ENCODE data around the gene LRRC4. TPM values are rescaled to one million over a fixed set of nuclear protein-coding genes. Genes with fewer than 3 reads are reported as not detected.

Gene LRRC4
- total RNA-seq, 1 experiment from 2014 or later = 10.4 TPM

GRCh38 chr7:128071801-128072200 lies 40.6 kb upstream of the LRRC4 start:
- no peak for TF ChIP-seq CTCF (conservative IDR thresholded peaks at IDR 0.05)
- no peaks in the 10 kb centered on the region for H3K79me2 ChIP-seq (ENCODE audit: insufficient read depth, low read length)

More at GRCh38 chr7:128071801-128072200, 40.6 kb upstream of the LRRC4 start:
- Histone ChIP-seq H2AK5ac (ENCODE audit: insufficient read length, low read length) (no peak overlapping the region), H3K56ac (ENCODE audit: insufficient read length, low read depth, low read length) (no peak overlapping the region), H2BK20ac (ENCODE audit: low read depth, low read length, poor library complexity, severe bottlenecking) (no peak overlapping the region), H3K23me2 (ENCODE audit: insufficient read length, low read depth, low read length, poor library complexity, severe bottlenecking) (no peaks in the 10 kb centered on the region), H2BK120ac (ENCODE audit: low read depth, low read length, poor library complexity, severe bottlenecking) (no peak overlapping the region), H3K14ac (ENCODE audit: insufficient read depth, low read length) (no peak overlapping the region; the same call in 1 of the 2 replicates), H3K4me1 (ENCODE audit: insufficient read depth, low read length) (no peaks in the 10 kb centered on the region; the same call in 1 of the 2 replicates), H2BK12ac (ENCODE audit: insufficient read length, low read depth, low read length) (no peak overlapping the region), H4K20me1 (ENCODE audit: control insufficient read depth, insufficient read depth, insufficient read length) (no peaks in the 10 kb centered on the region), H3K27ac (ENCODE audit: insufficient read length, low read depth, low read length) (no peak overlapping the region), H3K23ac (ENCODE audit: insufficient read length, low read depth, low read length) (no peak overlapping the region), H3K4me2 (ENCODE audit: insufficient read depth, insufficient read length, low read length) (no peak overlapping the region), H3K18ac (ENCODE audit: insufficient read length, low read depth, low read length) (no peak overlapping the region), H2BK5ac (ENCODE audit: insufficient read length, low read length) (no peak overlapping the region), H2BK15ac (ENCODE audit: low read depth, low read length) (no peak overlapping the region), H4K91ac (ENCODE audit: insufficient read length, low read depth, low read length) (no peak overlapping the region), H3K9ac (ENCODE audit: extremely low read depth, insufficient read length, low read length) (no peak overlapping the region), H2AFZ (ENCODE audit: low read length) (no peak overlapping the region), H3K9me3 (ENCODE audit: control insufficient read depth, low read depth, low read length) (no peaks in the 10 kb centered on the region), H3K79me1 (ENCODE audit: insufficient read depth, low read depth, low read length, poor library complexity, severe bottlenecking) (no peaks in the 10 kb centered on the region), H3T11ph (ENCODE audit: low read length) (no peak overlapping the region), H4K5ac (ENCODE audit: insufficient read length, low read depth, low read length) (no peak overlapping the region), H4K8ac (replicated peaks; ENCODE audit: insufficient read length, low read depth, low read length) (no peak overlapping the region), H3K27me3 (ENCODE audit: insufficient read depth, low read length) (no peaks in the 10 kb centered on the region), H3K4ac (ENCODE audit: low read depth, low read length) (no peak overlapping the region)
- Mint-ChIP-seq H3K9me3 (no peaks in the 10 kb centered on the region), H3K4me1 (peaks cover 6 to 9% of the 10 kb centered on the region in 2 experiments; a peak in 2 of 4 replicates), H3K27me3 (ENCODE audit: low read depth) (no peaks in the 10 kb centered on the region), H3K27ac (no peak overlapping the region; a peak in 1 of 7 replicates), H3K4me3 (no peak overlapping the region), H3K36me3 (ENCODE audit: insufficient read depth in 1 of 3, low read depth in 3 of 3) (peaks cover 0 to 10% (median 8%) of the 10 kb centered on the region in 3 experiments; a peak in 5 of 7 replicates)
- no CpG with 5 or more reads among the region's 11 CpGs for WGBS (ENCODE audit: extremely low coverage, insufficient read length, low lambda C conversion rate)
- no peak for DNase-seq
